HG02973 (cell line): ENCODE measurements around the gene DDX19B.
"Not testable (repeated sequence)": the region's sequence is repeated elsewhere in the genome, so short reads cannot be mapped to it uniquely, and the experiment has no call there.

ENCODE experiments used
- ATAC-seq: cut with Tn5 transposase; IDR thresholded peaks from one replicate; pipeline ENCODE4 v1.9.1; 2021; ENCODE audit warnings: moderate library complexity; ENCODE audit not compliant: unreplicated experiment

The DDX19B gene

DNA sequence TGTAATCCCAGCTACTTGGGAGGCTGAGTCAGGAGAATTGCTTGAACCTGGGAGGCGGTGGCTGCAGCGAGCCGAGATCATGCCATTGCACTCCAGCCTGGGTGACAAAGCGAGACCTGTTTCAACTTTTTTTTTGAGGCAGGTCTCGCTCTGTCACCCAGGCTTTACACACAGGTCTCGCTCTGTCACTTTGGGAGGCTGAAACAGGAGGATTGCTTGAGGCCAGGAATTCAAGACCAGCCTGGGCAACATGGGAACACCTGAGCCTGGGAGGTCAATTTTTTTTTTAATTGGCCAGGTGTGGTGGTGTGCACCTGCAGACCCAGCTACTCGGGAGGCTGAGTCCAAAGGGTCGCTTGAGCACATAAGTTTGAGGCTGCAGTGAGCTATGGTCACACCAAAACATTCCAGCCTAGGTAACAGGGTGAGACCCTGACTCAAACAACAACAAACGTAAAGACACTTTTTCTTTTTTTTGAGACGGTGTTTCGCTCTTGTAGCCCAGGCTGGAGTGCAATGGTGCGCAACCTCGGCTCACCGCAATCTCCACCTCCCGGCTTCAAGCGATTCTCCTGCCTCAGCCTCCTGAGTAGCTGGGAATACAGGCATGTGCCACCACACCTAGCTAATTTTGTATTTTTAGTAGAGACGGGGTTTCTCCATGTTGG, 11.5 kb upstream of the DDX19B start:
- not testable (repeated sequence) for ATAC-seq

- peak; percentile 94 for ATAC-seq
Observed at GRCh38 chr16:70289229-70290094, 9.5 kb upstream of the DDX19B start, which contains the start of gene AARS1. Gene AARS1 (minus strand): TSS chr16:70289506. CDS start chr16:70282763, 6,743 bp downstream.

DNA sequence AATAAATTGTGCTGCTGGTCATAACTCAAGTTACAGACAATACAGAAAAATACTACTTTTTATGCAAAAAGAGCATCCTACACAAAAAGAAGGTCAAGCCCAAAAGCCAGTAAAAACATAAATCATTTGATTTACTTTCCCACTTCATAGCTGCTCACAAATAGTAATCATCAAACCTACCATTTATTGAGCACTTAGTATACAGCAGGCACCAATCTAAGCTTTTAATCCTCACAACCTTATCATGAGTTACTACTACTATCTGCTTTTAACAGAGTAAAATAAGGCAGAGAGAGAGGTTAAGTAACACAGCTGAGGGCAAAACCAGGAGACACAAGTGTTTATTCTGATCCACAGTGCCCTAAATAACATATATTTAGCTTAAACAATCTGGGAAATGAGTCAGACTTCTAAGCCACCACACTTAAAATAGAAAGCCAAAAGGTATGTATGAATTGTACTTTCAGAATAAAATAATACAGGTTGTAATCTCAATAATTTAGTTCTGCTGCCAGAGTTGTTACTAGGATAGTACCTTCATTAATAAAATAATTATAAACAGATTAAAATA, 8.0 kb upstream of the DDX19B start:
- ATAC-seq, result no peak

DNA sequence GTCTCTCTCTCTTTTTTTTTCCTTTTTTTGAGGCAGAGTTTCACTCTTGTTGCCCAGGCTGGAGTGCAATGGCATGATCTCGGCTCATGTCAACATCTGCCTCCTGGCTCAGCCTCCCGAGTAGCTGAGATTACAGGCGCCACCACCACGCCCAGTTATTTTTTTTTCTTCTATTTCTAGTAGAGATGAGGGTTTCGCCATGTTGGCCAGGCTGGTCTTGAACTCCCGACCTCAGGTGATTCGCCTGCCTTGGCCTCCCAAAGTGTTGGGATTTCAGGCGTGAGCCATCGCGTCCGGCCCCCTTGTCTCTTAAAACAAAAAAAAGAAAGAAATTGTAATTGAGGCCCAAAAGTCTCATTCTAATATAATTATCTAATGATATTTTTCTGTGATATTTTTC, 6.8 kb upstream of the DDX19B start:
- ATAC-seq, result not testable (repeated sequence)

- no peak for ATAC-seq
Observed at GRCh38 chr16:70294385-70295025, 4.5 kb upstream of the DDX19B start.

GRCh38 chr16:70295634-70296033, 3.4 kb upstream of the DDX19B start:
- ATAC-seq, result no peak

DNA sequence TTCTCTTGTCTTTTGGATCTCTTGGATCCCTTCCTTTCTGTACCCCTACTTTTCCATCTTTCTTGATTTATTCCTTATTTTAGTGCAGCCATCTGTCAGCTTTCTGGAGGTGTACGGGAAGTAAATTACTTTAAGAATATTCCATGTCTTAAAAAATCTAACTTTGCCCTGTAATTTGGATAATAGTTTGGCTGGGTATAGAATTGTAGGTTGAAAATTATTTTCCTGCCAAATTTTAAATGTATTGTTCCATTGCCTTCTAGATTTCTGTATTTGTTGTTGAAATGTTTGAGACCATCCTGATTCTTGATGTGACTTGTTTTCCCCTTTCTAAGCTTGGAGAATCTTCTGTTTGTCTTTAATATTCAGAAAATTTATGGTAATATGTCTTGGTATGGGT, 2.1 kb downstream of the DDX19B start:
- ATAC-seq, result no peak

- no peak for ATAC-seq
Observed at GRCh38 chr16:70302745-70303144, 3.8 kb downstream of the DDX19B start.

- no peak for ATAC-seq
Observed at GRCh38 chr16:70304892-70305448, 6.0 kb downstream of the DDX19B start.

GRCh38 chr16:70306880-70307279, 7.9 kb downstream of the DDX19B start:
- ATAC-seq, result no peak

DNA sequence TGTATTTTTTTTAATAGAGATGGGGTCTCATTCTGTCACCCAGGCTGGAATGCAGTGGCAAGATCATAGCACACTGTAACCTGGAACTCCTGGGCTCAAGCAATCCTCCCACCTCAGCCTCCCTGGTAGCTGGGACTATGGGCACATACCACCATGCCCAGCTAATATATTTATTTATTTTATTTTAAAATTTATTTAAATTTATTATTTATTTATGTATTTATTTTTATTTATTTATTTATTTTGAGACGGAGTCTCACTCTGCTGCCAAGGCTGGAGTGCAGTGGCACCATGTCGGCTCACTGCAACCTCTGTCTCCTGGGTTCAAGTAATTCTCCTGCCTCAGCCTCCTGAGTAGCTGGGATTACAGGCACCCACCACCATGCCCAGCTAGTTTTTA, 8.7 kb downstream of the DDX19B start:
- not testable (repeated sequence) for ATAC-seq

DNA sequence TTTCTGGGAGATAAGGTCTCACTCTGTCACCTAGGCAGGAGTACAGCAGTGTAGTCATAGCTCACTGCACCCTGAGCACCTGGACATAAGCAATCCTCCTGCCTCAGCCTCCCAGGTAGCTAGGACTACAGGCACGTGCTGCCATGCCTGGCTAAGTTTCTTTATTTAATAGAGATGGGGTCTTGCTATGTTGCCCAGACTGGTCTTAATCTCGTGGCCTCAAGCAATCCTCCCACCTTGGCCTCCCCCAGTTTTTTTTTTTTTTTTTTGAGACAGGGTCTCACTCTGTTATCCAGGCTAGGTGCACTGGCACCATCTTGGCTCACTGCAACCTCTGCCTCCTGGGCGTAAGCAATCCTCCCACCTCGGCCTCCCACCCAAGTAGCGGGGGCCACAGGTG, 21.1 kb downstream of the DDX19B start:
- ATAC-seq, result no peak

DNA sequence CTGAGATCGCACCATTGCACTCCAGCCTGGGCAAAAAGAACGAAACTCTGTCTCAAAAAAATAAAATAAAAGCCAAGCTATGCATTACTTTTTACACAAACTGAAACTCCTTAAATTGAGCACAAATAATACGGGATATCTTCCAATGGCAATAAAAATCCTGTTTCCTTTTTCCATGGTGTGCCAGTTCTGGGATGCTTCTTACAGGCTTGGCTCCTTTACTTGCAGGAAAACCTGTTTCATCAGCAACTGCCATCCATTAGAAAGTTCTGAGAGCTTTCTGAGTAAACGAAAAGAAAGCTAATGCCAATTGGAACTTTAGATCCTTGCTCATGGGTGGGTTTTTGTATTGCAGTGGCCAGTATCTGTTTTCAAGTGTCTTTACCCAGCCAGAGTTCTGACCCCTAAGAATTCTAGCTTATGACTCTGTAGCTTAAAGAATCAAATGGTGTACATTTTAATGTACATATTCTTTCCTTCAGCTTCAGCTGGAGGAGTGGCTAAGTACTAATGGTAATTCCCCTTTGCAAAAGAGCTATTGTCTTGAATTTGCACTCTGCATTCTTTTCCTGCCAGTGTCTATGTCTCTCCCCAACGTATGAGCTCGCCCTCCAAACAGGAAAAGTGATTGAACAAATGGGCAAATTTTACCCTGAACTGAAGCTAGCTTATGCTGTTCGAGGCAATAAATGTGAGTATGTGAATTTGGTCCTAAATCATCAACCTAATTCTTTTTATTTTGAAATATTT, 26.2 kb downstream of the DDX19B start:
- no peak for ATAC-seq

- ATAC-seq, result no peak
Observed at GRCh38 chr16:70331091-70331490, 32.1 kb downstream of the DDX19B start.

- ATAC-seq, result no peak
Observed at GRCh38 chr16:70331588-70332358, 32.8 kb downstream of the DDX19B start.

GRCh38 chr16:70332728-70333127, 33.7 kb downstream of the DDX19B start:
- ATAC-seq, result not testable (repeated sequence)

DNA sequence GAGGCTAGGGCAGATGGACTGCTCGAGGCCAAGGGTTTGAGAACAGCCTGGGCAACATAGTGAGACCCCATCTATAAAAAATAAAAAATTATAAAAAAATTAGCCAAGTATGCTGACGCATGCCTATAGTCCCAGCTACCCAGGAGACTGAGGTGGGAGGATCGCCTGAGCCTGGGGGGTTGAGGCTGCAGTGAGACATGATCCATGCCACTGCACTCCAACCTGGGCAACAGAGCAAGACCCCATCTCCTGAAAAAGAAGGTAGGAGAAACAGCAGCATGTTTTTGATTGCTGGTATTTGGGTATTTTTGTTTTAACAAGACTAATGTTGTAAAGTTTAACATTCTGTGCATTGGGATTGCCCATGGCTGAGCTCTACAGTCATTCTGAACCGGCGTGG, 38.8 kb downstream of the DDX19B start:
- ATAC-seq, result no peak

DNA sequence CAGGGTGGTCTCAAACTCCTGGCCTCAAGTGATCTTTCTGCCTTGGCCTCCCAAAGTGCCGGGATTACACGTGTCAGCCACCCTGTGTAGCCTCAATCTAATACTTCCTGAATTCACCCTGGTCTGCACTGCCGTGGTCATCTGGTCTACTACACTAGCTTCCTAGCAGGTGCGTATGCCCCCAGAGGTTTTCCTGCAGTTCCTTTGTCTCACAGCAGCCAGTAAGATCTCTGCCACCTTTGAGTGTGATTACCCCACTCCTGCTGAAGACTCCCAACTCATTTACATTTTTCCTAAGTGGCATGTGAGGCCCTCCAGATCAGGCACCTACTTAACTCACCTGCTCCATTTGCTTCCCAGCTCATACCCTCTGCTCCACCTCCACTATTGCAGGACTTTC, 42.6 kb downstream of the DDX19B start:
- no peak for ATAC-seq

GRCh38 chr16:70342016-70342415, 43.0 kb downstream of the DDX19B start:
- no peak for ATAC-seq

DNA sequence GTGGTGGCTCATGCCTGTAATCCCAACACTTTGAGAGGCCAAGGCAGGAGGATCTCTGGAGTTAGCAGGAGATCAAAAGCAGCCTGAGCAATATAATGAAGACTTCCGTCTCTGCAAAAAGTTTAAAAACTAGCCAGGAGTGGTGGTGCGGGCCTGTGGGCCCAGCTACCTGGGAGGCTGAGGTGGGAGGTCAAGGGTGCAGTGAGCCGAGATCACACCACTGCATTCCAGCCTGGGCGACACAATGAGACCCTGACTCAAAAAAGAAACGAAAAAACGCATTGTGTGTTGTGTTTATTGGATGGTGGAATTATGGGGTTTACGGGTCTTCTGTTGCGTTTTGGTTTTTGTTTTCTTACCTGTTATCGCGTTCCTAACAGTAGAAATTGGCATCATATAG, 46.9 kb downstream of the DDX19B start:
- ATAC-seq, result no peak
